PC-3 (cell line): ENCODE results near the gene CNTNAP2. TPM values are rescaled to one million over a fixed set of nuclear protein-coding genes. Genes with fewer than 3 reads are reported as not detected.

ENCODE experiments used
- ATAC-seq: fragments of 200-7000 bp; cut with Tn5 transposase; 2 replicates; pipeline ENCODE4 v1.9.1; 2020; ENCODE audit warnings: mild to moderate bottlenecking, moderate library complexity
- BruUV-seq: library from RNA; stranded (reverse); fragments of 400-500 nt; replicated peaks from 2 replicates; lab custom pipeline; 2021; lab: Mats Ljungman, UMichigan
- CTCF ChIA-PET: fragments of 300-600 bp; sonication (Branson Sonifier 250); formaldehyde crosslinking; loops from one replicate; lab custom pipeline; 2022; ENCODE audit warnings: antibody characterized with exemption; lab: Charles Lee
- POLR2A ChIA-PET: fragments of 300-600 bp; sonication (Branson Sonifier 250); formaldehyde crosslinking; loops from one replicate; lab custom pipeline; 2022; ENCODE audit warnings: antibody characterized with exemption; ENCODE audit not compliant: unreplicated experiment; lab: Charles Lee
- DNase-seq: peaks from one replicate; pipeline ENCODE4 v3.0.0-alpha.2; 2015
- H2AFZ ChIP-seq: fragments of 300-600 bp; sonication (generic); 2 replicates; pipeline ENCODE4 v1.6.0; 2016; ENCODE audit warnings: antibody characterized with exemption, low read length
- H3F3A ChIP-seq: fragments of 300-600 bp; sonication (generic); one replicate; pipeline ENCODE4 v1.6.0; 2017; ENCODE audit warnings: antibody characterized with exemption, low read length, control low read depth, mild to moderate bottlenecking; ENCODE audit not compliant: unreplicated experiment
- H3K27ac ChIP-seq: fragments of 300-600 bp; sonication (generic); 2 replicates; pipeline ENCODE4 v1.5.1; 2016; ENCODE audit warnings: mild to moderate bottlenecking, low read length
- H3K27me3 ChIP-seq: fragments of 300-600 bp; sonication (generic); 2 replicates; pipeline ENCODE4 v1.6.1; 2016; ENCODE audit warnings: low read length, mixed read lengths
- H3K36me3 ChIP-seq: fragments of 300-600 bp; sonication (generic); 2 replicates; pipeline ENCODE4 v1.6.1; 2016; ENCODE audit warnings: low read depth, mixed run types, low read length, mixed read lengths
- H3K4me1 ChIP-seq: fragments of 300-600 bp; sonication (generic); 2 replicates; pipeline ENCODE4 v1.5.1; 2016; ENCODE audit warnings: low read length; ENCODE audit not compliant: insufficient read depth
- H3K4me2 ChIP-seq: fragments of 300-600 bp; sonication (generic); 2 replicates; pipeline ENCODE4 v1.6.0; 2016; ENCODE audit warnings: low read length
- H3K4me3 ChIP-seq: fragments of 300-600 bp; sonication (generic); 2 replicates; pipeline ENCODE4 v1.5.1; 2016; ENCODE audit warnings: mild to moderate bottlenecking, low read length, mixed read lengths
- H3K79me2 ChIP-seq: fragments of 300-600 bp; sonication (generic); 2 replicates; pipeline ENCODE4 v1.6.1; 2017; ENCODE audit warnings: low read length, mixed read lengths
- H3K9ac ChIP-seq: fragments of 300-600 bp; sonication (generic); 2 replicates; pipeline ENCODE4 v1.6.0; 2016; ENCODE audit warnings: mild to moderate bottlenecking, low read length
- H3K9me2 ChIP-seq: fragments of 300-600 bp; sonication (generic); replicated peaks from 2 replicates; pipeline ENCODE4 v1.6.1; 2016; ENCODE audit warnings: mixed run types, low read length, mixed read lengths
- H3K9me3 ChIP-seq: fragments of 300-600 bp; sonication (generic); 2 replicates; pipeline ENCODE4 v1.6.1; 2016; ENCODE audit warnings: low read length, mixed read lengths
- H4K20me1 ChIP-seq: fragments of 300-600 bp; sonication (generic); 2 replicates; pipeline ENCODE4 v1.6.1; 2016; ENCODE audit warnings: low read length, mixed read lengths
- CTCF ChIP-seq: fragments of 300-600 bp; sonication (generic); conservative IDR thresholded peaks from 2 replicates; pipeline ENCODE4 v1.5.1; 2017; ENCODE audit warnings: antibody characterized with exemption, low read depth, mild to moderate bottlenecking, low read length
- EZH2 ChIP-seq: fragments of 300-600 bp; sonication (generic); IDR thresholded peaks from one replicate; pipeline ENCODE4 v1.6.1; 2017; ENCODE audit warnings: antibody characterized with exemption, mild to moderate bottlenecking, low read length; ENCODE audit not compliant: unreplicated experiment
- EZH2phosphoT487 ChIP-seq: fragments of 300-600 bp; sonication (generic); IDR thresholded peaks from 2 replicates; pipeline ENCODE4 v1.6.1; 2018; ENCODE audit warnings: mild to moderate bottlenecking, antibody characterized with exemption, low read length, borderline replicate concordance
- intact Hi-C: fragments of 100-400 bp; cut with micrococcal nuclease; formaldehyde crosslinking; loops from 2 replicates; pipeline ENCODE4 v1.9.0; 2023
- total RNA-seq: library from RNA; depleted of rRNA; stranded (reverse); fragments of >200 nt; gene quantifications from 2 replicates; pipeline ENCODE4 v1.2.3, GENCODE V29; 2014

CNTNAP2 gene
- total RNA-seq, 1 experiment from 2014 or later = 1.5 TPM

- intact Hi-C loops = no loop called here
- no peak for DNase-seq
- Histone ChIP-seq H3K4me3 (no peak overlapping the region), H3K27ac (no peak overlapping the region), H3K79me2 (no peaks in the 10 kb centered on the region), H3K36me3 (no peaks in the 10 kb centered on the region), H3K9me2 (no peaks in the 10 kb centered on the region), H3K9ac (no peak overlapping the region), H3K4me1 (no peaks in the 10 kb centered on the region; the same call in 1 of the 2 replicates), H3K4me2 (no peak overlapping the region), H3K9me3 (no peaks in the 10 kb centered on the region), H2AFZ (no peak overlapping the region), H4K20me1 (no peaks in the 10 kb centered on the region), H3K27me3 (no peaks in the 10 kb centered on the region), H3F3A (no peaks in the 10 kb centered on the region)
- ATAC-seq = no peak
- TF ChIP-seq CTCF (no peak), EZH2phosphoT487 (no peak), EZH2 (no peak)
- no TSS peak for BruUV-seq
- POLR2A ChIA-PET = no interaction called here
- CTCF ChIA-PET = no interaction called here
Observed at GRCh38 chr7:148041156-148041555, 1924.6 kb downstream of the CNTNAP2 start.

GRCh38 chr7:148042935-148043631 lies 1926.5 kb downstream of the CNTNAP2 start:
- intact Hi-C loops = no loop called here
- Histone ChIP-seq H3K9ac (no peak overlapping the region), H3K27ac (no peak overlapping the region), H2AFZ (no peak overlapping the region), H3K4me1 (no peaks in the 10 kb centered on the region; the same call in 1 of the 2 replicates), H3K36me3 (no peaks in the 10 kb centered on the region), H3F3A (no peaks in the 10 kb centered on the region), H3K27me3 (no peaks in the 10 kb centered on the region), H4K20me1 (no peaks in the 10 kb centered on the region), H3K9me3 (no peaks in the 10 kb centered on the region), H3K79me2 (no peaks in the 10 kb centered on the region), H3K4me3 (no peak overlapping the region), H3K4me2 (no peak overlapping the region), H3K9me2 (no peaks in the 10 kb centered on the region)
- DNase-seq = peak; percentile 38
- ChIA-PET CTCF (no interaction called here), POLR2A (no interaction called here)
- TF ChIP-seq CTCF (no peak), EZH2phosphoT487 (no peak)
- no TSS peak for BruUV-seq
- ATAC-seq = peak; percentile 51

- 0 out of 2 replicates have a peak overlapping the region, but pooled peaks have one; percentile 44 for H3K4me2 ChIP-seq
- DNase-seq = no peak
- H3K27ac ChIP-seq = no peak overlapping the region
- no peaks in the 10 kb centered on the region for H3K36me3 ChIP-seq
- H3K9ac ChIP-seq = no peak overlapping the region
- no peaks in the 10 kb centered on the region for H3F3A ChIP-seq
- H2AFZ ChIP-seq = peak overlapping the region; percentile 33; the same call in 1 of the 2 replicates
- H3K79me2 ChIP-seq = no peaks in the 10 kb centered on the region
- H3K4me3 ChIP-seq = no peak overlapping the region
- no peaks in the 10 kb centered on the region; the same call in 1 of the 2 replicates for H3K4me1 ChIP-seq
- BruUV-seq = no TSS peak
- H3K9me2 ChIP-seq = no peaks in the 10 kb centered on the region
- no peak for TF ChIP-seq EZH2phosphoT487
- no peak for TF ChIP-seq EZH2
- no peak for TF ChIP-seq CTCF
- no peaks in the 10 kb centered on the region for H3K9me3 ChIP-seq
- H4K20me1 ChIP-seq = no peaks in the 10 kb centered on the region
- H3K27me3 ChIP-seq = no peaks in the 10 kb centered on the region
- ATAC-seq = no peak
- intact Hi-C loops = no loop called here
- CTCF ChIA-PET = no interaction called here
- POLR2A ChIA-PET = no interaction called here
Observed at GRCh38 chr7:148044173-148044572, 1927.6 kb downstream of the CNTNAP2 start.
